A673 (cell line): Measurements from ENCODE around the gene HOXA6.

Source experiments
- CTCF ChIP-seq: fragments of 300-800, 200-600 bp; sonication (generic); conservative IDR thresholded peaks from 2 replicates; pipeline ENCODE4 v1.5.1; 2017; ENCODE audit warnings: low read depth, mild to moderate bottlenecking, antibody characterized with exemption, low read length, moderate library complexity, mixed read lengths
- EZH2 ChIP-seq: fragments of 200-600 bp; sonication (generic); IDR thresholded peaks from 2 replicates; pipeline ENCODE4 v1.6.1; 2017; ENCODE audit warnings: borderline replicate concordance, low read depth, mild to moderate bottlenecking, mixed read lengths, antibody characterized with exemption, low read length; ENCODE audit not compliant: poor library complexity, severe bottlenecking

- no peak for TF ChIP-seq CTCF
- TF ChIP-seq EZH2, result no peak
Observed at GRCh38 chr7:27166531-27167505, 19.2 kb upstream of the HOXA6 start.
